GM23338 (cell line): ENCODE measurements around the gene STRIP1.

Source experiments
- CREB1 ChIP-seq: fragments of 250-450 bp; sonication (Bioruptor Pico); IDR thresholded peaks from 2 replicates; pipeline ENCODE4 v1.5.0; 2020; ENCODE audit warnings: low read depth, mild to moderate bottlenecking, moderate library complexity
- ETS1 ChIP-seq: IDR thresholded peaks from 2 replicates; pipeline ENCODE4 v1.6.1; 2016; ENCODE audit warnings: antibody characterized with exemption
- EZH2 ChIP-seq: fragments of 200-600 bp; sonication (generic); IDR thresholded peaks from one replicate; pipeline ENCODE4 v1.8.0; 2017; ENCODE audit warnings: antibody characterized with exemption, mild to moderate bottlenecking, low read depth; ENCODE audit not compliant: unreplicated experiment
- EZH2phosphoT487 ChIP-seq: fragments of 200-600 bp; sonication (generic); IDR thresholded peaks from one replicate; pipeline ENCODE4 v1.8.1; 2018; ENCODE audit warnings: antibody characterized with exemption; ENCODE audit not compliant: unreplicated experiment
- POLR2AphosphoS5 ChIP-seq: IDR thresholded peaks from 2 replicates; pipeline ENCODE4 v1.6.1; 2016; ENCODE audit warnings: antibody characterized with exemption, low read depth
- REST ChIP-seq: IDR thresholded peaks from one replicate; pipeline ENCODE4 v1.6.1; 2018; ENCODE audit warnings: antibody characterized with exemption; ENCODE audit not compliant: unreplicated experiment
- STAT1 ChIP-seq: IDR thresholded peaks from one replicate; pipeline ENCODE4 v1.6.1; 2016; ENCODE audit warnings: antibody characterized with exemption; ENCODE audit not compliant: unreplicated experiment
- ZNF114 ChIP-seq: fragments of 250-450 bp; sonication (Bioruptor Pico); IDR thresholded peaks from 2 replicates; pipeline ENCODE4 v1.5.0; 2020; ENCODE audit warnings: mild to moderate bottlenecking, moderate library complexity
- TF ChIP-seq, protein P1 (sequence below), 2 experiments: fragments of 200-600 bp in 1 of 2; sonication (generic) in 1 of 2; conservative IDR thresholded peaks; 2 replicates each; pipeline versions ENCODE4 v1.5.1 to v1.6.1; 2016 to 2017; ENCODE audit warnings: antibody characterized with exemption in 2 of 2, low read depth in 2 of 2, mild to moderate bottlenecking in 2 of 2, moderate library complexity in 1 of 2

- TF ChIP-seq POLR2AphosphoS5: no peak
- TF ChIP-seq, protein P1, sequence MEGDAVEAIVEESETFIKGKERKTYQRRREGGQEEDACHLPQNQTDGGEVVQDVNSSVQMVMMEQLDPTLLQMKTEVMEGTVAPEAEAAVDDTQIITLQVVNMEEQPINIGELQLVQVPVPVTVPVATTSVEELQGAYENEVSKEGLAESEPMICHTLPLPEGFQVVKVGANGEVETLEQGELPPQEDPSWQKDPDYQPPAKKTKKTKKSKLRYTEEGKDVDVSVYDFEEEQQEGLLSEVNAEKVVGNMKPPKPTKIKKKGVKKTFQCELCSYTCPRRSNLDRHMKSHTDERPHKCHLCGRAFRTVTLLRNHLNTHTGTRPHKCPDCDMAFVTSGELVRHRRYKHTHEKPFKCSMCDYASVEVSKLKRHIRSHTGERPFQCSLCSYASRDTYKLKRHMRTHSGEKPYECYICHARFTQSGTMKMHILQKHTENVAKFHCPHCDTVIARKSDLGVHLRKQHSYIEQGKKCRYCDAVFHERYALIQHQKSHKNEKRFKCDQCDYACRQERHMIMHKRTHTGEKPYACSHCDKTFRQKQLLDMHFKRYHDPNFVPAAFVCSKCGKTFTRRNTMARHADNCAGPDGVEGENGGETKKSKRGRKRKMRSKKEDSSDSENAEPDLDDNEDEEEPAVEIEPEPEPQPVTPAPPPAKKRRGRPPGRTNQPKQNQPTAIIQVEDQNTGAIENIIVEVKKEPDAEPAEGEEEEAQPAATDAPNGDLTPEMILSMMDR (conservative IDR thresholded peaks at IDR 0.05; ENCODE audit: low read depth in 2 of 2): no peak
- TF ChIP-seq ZNF114 (CRISPR knock-in tag): no peak
- no peak for TF ChIP-seq ETS1
- TF ChIP-seq EZH2phosphoT487: no peak
- no peak for TF ChIP-seq REST
- TF ChIP-seq STAT1: no peak
- no peak for TF ChIP-seq EZH2
- no peak for TF ChIP-seq CREB1 (CRISPR knock-in tag)
Measured at GRCh38 chr1:110086961-110087360, 52.5 kb downstream of the STRIP1 start.
